HepG2 (cell line): ENCODE measurements around the gene TEX19. TPM values are rescaled to one million over a fixed set of nuclear protein-coding genes. Genes with fewer than 3 reads are reported as not detected.

Source experiments
- ATF2 ChIP-seq: sonication (generic); formaldehyde crosslinking; IDR thresholded peaks from 2 replicates; pipeline ENCODE4 v1.4.0; 2020; ENCODE audit warnings: missing genetic modification reagents
- ATF6 ChIP-seq: sonication (generic); formaldehyde crosslinking; conservative IDR thresholded peaks from 2 replicates; pipeline ENCODE4 v1.4.0; 2020; ENCODE audit warnings: missing genetic modification reagents
- ATRX ChIP-seq: sonication (generic); formaldehyde crosslinking; IDR thresholded peaks from 2 replicates; pipeline ENCODE4 v1.4.0; 2020; ENCODE audit warnings: missing genetic modification reagents, borderline replicate concordance
- BORCS8-MEF2B ChIP-seq: sonication (generic); formaldehyde crosslinking; IDR thresholded peaks from 2 replicates; pipeline ENCODE4 v1.8.0; 2022; ENCODE audit warnings: mild to moderate bottlenecking, missing genetic modification reagents
- CENPBD1 ChIP-seq: sonication (generic); formaldehyde crosslinking; IDR thresholded peaks from 2 replicates; pipeline ENCODE4 v1.8.0; 2022; ENCODE audit warnings: missing genetic modification reagents, low read depth, mild to moderate bottlenecking, borderline replicate concordance
- CHD2 ChIP-seq: IDR thresholded peaks from 2 replicates; pipeline ENCODE4 v1.6.1; 2011; ENCODE audit warnings: low read depth, low read length, improper control_type of control experiment
- DR1 ChIP-seq: sonication (generic); formaldehyde crosslinking; IDR thresholded peaks from 2 replicates; pipeline ENCODE4 v1.8.0; 2021; ENCODE audit warnings: mild to moderate bottlenecking, missing genetic modification reagents, inconsistent platforms
- ETV6 ChIP-seq: sonication (generic); formaldehyde crosslinking; conservative IDR thresholded peaks from 2 replicates; pipeline ENCODE4 v1.4.0; 2020; ENCODE audit warnings: missing genetic modification reagents
- EZH2 ChIP-seq: conservative IDR thresholded peaks from 2 replicates; pipeline ENCODE4 v1.6.1; 2012; ENCODE audit warnings: mild to moderate bottlenecking, low read depth, low read length, moderate library complexity
- GLI4 ChIP-seq: sonication (generic); formaldehyde crosslinking; IDR thresholded peaks from 2 replicates; pipeline ENCODE4 v1.5.1; 2020; ENCODE audit warnings: missing genetic modification reagents, mild to moderate bottlenecking, moderate library complexity, borderline replicate concordance
- HBP1 ChIP-seq: IDR thresholded peaks from 2 replicates; pipeline ENCODE4 v1.6.1; 2016; ENCODE audit warnings: low read depth, control low read depth
- HIVEP1 ChIP-seq: sonication (generic); formaldehyde crosslinking; IDR thresholded peaks from 2 replicates; pipeline ENCODE4 v1.4.0; 2020; ENCODE audit warnings: mild to moderate bottlenecking, missing genetic modification reagents
- KDM3A ChIP-seq: IDR thresholded peaks from 2 replicates; pipeline ENCODE4 v1.6.1; 2018; ENCODE audit warnings: low read depth, missing compliant biosample characterization
- NR2F6 ChIP-seq, 2 experiments: IDR thresholded peaks; 2 replicates each; pipeline ENCODE4 v1.6.1; 2016; ENCODE audit warnings: antibody characterized with exemption in 1 of 2, mild to moderate bottlenecking in 1 of 2
- RFX5 ChIP-seq: IDR thresholded peaks from 2 replicates; pipeline ENCODE4 v1.6.1; 2011; ENCODE audit warnings: low read depth, low read length, improper control_type of control experiment
- SP5 ChIP-seq: IDR thresholded peaks from 2 replicates; pipeline ENCODE4 v1.6.1; 2016; ENCODE audit warnings: low read depth, borderline replicate concordance
- SRF ChIP-seq: IDR thresholded peaks from 2 replicates; pipeline ENCODE4 v1.6.1; 2011; ENCODE audit warnings: mild to moderate bottlenecking, low read depth, low read length, moderate library complexity
- USF2 ChIP-seq, 2 experiments: sonication (generic) in 1 of 2; formaldehyde crosslinking in 1 of 2; IDR thresholded peaks; 2 replicates each; pipeline versions ENCODE4 v1.5.1 to v1.6.1; 2011 to 2020; ENCODE audit warnings: borderline replicate concordance in 1 of 2, low read depth in 1 of 2, low read length in 1 of 2, mild to moderate bottlenecking in 1 of 2, missing genetic modification reagents in 1 of 2, moderate library complexity in 1 of 2
- ZFP82 ChIP-seq: sonication (generic); formaldehyde crosslinking; IDR thresholded peaks from 2 replicates; pipeline ENCODE4 v1.5.1; 2020; ENCODE audit warnings: mild to moderate bottlenecking, missing genetic modification reagents, borderline replicate concordance
- ZNF326 ChIP-seq: sonication (generic); formaldehyde crosslinking; IDR thresholded peaks from 2 replicates; pipeline ENCODE4 v1.4.0; 2020; ENCODE audit warnings: missing genetic modification reagents, borderline replicate concordance
- ZNF614 ChIP-seq: IDR thresholded peaks from 2 replicates; pipeline ENCODE4 v1.6.1; 2018; ENCODE audit warnings: missing biosample characterization, missing genetic modification reagents, inconsistent platforms, borderline replicate concordance
- polyA plus RNA-seq, 8 experiments: library from polyadenylated mRNA; depleted of rRNA in 3 of 8; stranded (reverse) in 7 of 8; unstranded in 1 of 8; fragments of >200 nt; fragmentation: Illumina TruSeq in 4 of 8; extraction: Trizol in 4 of 8; gene quantifications; 2 replicates each; pipeline versions ENCODE4 v1.2.1 to v1.2.3, GENCODE V29; 2011 to 2016; ENCODE audit warnings: low read depth in 4 of 8, missing spikeins in 1 of 8, mixed read lengths in 1 of 8; ENCODE audit not compliant: insufficient read depth in 1 of 8
- total RNA-seq, 5 experiments: library from RNA; depleted of rRNA; stranded (reverse); fragments of >200 nt; fragmentation: Illumina TruSeq; extraction: Trizol; gene quantifications; 2 replicates each; pipeline ENCODE4 v1.2.3, GENCODE V29; 2016; ENCODE audit warnings: low read depth in 1 of 5

The TEX19 gene
- total and polyA plus RNA-seq, 2 of the 13 experiments (the other 11 are each of a cell fraction or from before 2014, with no cell fraction given), result 1.3 to 6.0 TPM

- TF ChIP-seq USF2 (IDR thresholded peaks at IDR 0.05; ENCODE audit: low read depth, low read length) (no peak), USF2 (CRISPR knock-in tag; IDR thresholded peaks at IDR 0.05; ENCODE audit: borderline replicate concordance) (no peak; the same call in 1 of the 2 replicates), ATF6 (CRISPR knock-in tag) (no peak), KDM3A (no peak; the same call in 1 of the 2 replicates), BORCS8-MEF2B (peak; percentile 80), SP5 (CRISPR knock-in tag) (peak; percentile 68; the same call in 1 of the 2 replicates), SRF (no peak), DR1 (CRISPR knock-in tag) (no peak), RFX5 (no peak), HBP1 (CRISPR knock-in tag) (no peak), CENPBD1 (CRISPR knock-in tag) (no peak), ZNF614 (CRISPR knock-in tag) (peak; percentile 32; the same call in 1 of the 2 replicates), ETV6 (CRISPR knock-in tag) (no peak), CHD2 (no peak), HIVEP1 (CRISPR knock-in tag) (no peak; the same call in 1 of the 2 replicates), ATF2 (CRISPR knock-in tag) (peak; percentile 81), GLI4 (CRISPR knock-in tag) (no peak), ZNF326 (CRISPR knock-in tag) (peak; percentile 72; the same call in 1 of the 2 replicates), ZFP82 (CRISPR knock-in tag) (no peak), NR2F6 (IDR thresholded peaks at IDR 0.05) (peak; percentile 77), NR2F6 (CRISPR knock-in tag; IDR thresholded peaks at IDR 0.05) (peak; percentile 87), ATRX (CRISPR knock-in tag) (no peak), EZH2 (no peak)
These were observed 28.5 kb upstream of the TEX19 start (continued) for GRCh38 chr17:82330322-82331239.
